ENCODE results near the gene PDE8B.

PDE8B gene, protein sequence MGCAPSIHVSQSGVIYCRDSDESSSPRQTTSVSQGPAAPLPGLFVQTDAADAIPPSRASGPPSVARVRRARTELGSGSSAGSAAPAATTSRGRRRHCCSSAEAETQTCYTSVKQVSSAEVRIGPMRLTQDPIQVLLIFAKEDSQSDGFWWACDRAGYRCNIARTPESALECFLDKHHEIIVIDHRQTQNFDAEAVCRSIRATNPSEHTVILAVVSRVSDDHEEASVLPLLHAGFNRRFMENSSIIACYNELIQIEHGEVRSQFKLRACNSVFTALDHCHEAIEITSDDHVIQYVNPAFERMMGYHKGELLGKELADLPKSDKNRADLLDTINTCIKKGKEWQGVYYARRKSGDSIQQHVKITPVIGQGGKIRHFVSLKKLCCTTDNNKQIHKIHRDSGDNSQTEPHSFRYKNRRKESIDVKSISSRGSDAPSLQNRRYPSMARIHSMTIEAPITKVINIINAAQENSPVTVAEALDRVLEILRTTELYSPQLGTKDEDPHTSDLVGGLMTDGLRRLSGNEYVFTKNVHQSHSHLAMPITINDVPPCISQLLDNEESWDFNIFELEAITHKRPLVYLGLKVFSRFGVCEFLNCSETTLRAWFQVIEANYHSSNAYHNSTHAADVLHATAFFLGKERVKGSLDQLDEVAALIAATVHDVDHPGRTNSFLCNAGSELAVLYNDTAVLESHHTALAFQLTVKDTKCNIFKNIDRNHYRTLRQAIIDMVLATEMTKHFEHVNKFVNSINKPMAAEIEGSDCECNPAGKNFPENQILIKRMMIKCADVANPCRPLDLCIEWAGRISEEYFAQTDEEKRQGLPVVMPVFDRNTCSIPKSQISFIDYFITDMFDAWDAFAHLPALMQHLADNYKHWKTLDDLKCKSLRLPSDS

DNA sequence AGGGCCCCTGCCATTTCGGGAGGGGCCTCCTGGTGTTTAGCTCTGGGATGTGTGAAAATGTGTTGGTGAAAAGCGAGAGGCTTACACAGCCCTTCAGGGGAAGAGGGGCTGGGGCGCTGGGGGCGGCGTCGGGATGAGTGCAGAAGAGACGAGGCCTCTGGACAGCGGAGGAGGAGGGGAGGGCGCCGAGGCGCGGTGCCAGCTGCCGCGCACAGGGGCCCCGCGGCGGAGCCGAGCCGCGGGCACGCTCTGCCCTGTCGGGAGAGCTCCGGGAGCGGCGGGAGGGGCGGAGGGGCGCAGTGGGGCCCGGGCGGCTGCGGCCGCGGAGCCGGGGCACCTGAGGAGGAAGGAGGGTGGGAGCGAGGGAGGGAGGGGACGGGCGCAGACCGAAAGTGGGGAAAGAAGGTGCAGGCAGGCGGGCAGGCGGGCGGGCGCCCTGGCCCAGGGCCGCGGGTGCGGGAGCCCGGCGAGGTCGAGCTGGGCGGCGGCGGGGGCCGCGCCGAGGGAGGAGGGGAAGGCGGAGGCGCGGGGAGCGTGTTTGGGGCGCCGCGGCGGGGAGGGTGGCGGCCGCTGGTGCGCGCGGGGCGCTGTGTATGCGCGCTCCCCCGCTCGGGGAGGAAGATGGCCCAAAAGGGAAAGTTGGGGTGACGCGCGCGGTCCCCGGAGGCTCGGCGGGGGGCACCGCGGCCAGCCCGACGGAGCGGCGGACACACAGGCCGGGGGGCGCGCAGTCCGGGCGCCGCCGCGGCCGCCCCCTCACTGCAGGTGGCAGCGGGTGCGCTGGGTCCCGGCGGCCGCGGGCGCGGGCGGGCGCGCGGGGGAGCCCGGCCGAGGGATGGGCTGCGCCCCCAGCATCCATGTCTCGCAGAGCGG lies at the start of gene PDE8B:
PDE8B (plus strand) TSS at position 590 of the 873 bp plus-strand sequence; CDS start at position 836, 246 bp downstream.
- peak; percentile 2 to 16 for DNase-seq

DNA sequence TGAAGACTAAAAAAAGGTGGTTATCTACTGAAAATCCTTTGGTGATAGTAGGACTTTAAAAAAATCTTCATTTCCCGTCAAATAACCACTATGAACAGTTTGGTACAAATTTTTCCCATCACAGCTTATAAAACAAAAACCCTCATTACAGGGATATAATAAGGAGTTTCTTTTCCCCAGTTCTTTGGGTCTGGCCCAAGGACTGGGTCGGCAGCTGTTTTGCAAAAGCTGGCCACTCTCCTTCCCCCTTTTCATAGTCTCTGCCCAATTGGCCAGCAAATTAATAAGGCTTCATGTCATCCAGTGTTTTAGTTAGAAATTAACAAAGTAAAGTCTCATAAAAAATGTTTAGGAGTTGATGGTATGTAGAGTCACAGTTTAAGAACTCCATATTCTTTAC lies 47.0 kb upstream of the PDE8B start:
- no peak for DNase-seq

DNA sequence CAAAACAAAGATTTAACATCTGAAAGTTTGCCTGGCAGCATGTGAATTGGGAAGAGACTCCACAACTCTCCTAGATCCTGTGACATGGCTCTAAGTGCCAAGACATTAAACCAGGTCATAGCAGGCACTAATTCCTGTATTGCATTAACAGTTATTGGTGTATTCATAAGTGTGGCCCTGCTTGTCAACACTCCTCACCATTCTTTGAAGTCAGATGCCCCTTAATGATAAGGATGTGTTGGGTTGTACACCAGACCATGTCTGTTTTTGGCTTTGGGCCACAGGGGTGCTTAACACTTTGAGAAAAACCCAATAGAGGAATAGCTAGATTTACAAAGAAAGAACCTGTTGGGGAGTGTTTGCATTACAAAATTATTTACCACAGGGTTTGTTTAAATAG lies 43.4 kb upstream of the PDE8B start:
- DNase-seq = no peak

DNA sequence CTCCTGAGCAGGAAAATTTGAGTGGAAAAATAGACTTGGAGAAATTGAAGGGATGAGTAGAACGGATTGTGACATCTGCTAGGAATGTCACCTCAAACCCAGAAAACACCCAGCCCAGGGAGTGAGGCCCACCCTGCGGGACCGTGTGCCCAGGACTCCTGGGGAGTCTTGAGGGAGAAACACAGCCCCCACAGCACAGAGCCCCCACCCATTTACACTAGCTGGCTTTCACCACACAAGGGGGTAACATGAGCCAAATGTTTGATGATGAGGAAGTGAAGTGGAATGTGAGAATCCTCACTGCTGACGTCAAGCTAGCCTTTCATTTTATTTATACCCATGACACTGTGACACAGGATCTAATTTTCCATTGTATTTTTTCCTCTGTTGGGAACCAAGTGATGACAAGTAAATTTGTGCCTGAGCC lies 42.8 kb upstream of the PDE8B start:
- DNase-seq = no peak

DNA sequence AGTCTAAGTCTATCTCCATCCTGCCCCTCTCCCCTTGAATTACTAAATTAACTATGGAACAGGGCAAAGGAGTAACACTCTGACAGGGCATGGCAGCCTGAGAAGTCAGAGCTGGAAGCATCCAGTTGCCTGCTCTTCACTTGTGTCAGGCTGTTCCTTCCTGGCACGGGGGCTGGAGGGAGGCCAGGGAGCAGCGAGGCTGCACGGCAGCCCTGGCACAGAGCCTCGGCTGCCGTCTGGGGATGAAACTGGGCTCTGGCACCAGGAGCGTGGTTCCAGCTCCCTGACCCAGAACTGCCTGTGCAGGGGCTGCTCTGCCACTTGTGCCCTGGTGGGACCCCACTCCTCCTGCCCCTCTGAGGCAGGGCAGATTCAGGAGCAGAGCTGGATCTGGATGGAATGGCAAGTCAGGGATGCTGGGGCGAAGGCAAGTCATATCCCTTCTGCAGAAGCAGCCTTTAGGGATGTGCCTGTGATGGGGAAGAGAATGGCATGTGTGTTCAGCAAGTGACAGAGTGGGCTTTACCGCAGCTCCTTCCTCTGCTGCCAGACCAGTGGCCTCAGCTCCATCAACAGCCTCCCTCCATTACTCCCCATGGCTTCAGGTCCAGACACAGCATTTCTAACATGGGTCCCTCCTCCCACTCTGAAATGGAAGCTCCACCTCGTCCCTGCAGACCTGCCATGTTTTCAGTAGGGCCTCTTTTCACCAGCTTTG lies 42.2 kb upstream of the PDE8B start:
- DNase-seq = no peak

DNA sequence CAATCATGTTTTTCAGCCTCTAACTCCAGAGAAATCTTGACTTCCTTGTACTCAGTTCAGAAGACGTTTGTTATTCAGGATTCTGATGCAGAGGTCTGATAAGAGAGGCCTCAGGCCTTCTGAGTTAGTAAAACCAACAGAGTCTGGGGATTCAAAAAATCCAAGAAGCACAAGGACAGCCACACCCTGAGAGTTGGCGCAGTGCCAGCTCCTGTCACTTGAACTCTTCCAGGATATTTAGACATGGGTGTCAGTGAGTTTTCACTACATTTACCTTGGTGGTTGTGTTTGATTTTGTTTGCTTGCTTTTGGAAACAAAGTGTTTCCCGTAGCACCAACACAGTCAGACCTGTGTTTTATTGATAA lies 41.6 kb upstream of the PDE8B start:
- no peak for DNase-seq

DNA sequence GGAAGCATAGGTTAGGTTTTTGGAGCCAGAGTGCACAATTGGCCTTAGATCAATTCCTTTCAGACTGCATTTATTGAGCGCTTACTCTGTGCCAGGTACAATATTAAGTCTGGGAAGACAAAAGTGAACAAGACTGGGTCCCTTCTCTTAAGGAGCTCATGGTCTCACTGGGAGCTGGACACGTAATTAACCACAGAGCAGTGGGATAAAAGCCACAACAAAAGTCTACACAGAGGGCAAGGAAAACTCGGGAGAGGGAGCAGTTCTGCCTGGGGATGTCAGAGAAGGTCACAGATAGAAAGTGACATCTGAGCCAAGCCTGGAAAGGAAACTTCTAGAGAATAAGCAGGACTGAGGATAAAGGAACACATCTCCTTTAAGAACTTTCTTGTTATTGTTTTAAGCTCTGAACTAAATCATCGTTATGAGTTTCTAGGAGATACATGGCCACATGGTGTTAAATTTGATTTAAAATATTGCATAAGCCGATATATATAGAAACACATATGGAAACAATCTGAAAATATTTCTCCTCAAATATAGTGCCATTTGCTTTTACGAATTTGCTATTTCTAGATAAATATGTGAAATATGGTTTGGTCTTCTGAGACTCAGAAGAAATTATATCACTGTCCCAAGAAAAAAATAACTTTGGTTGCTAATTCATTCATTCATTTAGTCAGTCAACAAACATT lies 40.1 kb upstream of the PDE8B start:
- DNase-seq = no peak

DNA sequence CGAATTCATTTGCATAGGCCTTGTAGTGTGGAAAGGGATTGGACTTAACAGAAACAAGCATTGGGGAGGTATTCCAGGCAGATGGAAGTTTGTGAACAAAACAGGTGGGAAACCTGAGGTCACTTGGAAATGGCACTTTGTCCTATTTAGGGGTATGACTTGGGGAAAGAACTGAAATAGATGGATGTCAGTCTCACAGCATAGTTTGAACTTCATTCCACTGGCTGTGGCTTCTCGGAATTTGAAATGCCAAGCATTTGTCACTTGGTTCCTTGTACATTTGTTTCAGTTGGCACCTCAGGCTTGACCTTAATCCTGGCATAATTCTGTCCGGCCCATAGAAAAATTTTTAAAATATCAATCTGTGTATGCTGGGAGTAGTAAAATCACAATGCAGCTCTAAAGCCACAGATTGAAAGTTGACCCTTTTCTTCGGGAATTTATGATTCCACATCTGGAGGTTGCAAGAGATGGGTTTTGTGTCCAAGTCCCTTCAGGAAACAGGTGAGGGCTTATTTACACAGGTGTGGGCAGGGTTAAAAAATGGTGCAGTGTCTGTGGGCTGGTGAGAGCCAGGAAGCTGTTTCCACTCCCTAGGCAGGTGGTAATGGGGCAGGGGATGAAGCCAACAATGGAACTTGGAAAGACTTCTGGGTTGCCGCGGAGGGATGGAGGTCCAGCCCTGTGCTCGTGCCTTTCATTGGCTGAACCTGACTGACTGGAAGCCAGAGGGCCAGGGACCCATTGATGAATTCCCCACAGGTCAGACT lies 39.2 kb upstream of the PDE8B start:
- no peak for DNase-seq

DNA sequence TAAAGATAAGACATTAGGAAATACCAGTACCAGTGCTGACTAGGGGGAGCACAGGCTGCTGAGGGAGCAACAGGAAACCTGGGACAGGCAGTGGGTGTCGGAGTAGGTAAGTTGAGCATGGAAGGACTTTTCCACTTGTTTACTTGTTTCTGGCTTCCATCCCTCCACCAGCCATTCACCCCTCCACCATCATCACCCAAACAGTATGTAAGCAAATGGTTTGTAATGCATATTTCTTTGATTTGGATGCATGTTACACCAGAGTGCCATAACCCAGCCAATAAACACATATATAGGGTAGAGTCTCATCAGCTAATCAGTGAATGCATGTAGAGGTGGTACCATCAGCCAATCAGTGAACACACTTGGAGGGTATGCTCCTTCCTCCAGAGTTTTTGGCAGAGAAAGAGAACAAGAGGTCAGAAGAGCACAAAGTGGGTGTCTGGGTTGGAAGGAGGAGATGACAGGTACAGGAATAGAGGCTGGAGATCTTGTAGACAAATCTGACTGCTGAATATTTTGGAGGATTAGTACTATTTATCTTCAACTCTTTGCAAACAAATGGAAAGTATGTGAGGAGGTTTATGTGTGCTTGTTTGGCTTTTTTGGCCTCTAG lies 37.7 kb upstream of the PDE8B start:
- DNase-seq = no peak

DNA sequence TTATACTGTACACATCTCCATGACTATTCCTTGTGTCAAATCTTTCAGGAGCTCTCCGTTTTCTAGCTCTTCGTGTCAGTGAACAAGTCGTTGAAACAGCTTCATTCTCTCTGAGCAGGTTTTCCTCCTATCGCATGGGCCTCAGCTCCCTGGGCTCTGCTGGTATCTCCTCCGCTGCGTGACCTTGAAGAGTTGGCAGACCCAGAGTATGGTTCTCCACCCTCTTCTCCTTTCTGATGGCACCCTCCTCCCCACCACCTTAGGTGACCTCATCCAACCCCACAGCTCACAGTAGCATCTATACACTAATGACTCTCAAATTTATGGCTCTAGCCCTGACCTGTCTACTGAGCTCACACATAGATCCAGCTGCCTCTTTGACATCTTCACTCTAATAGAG lies 36.0 kb upstream of the PDE8B start:
- no peak for DNase-seq

DNA sequence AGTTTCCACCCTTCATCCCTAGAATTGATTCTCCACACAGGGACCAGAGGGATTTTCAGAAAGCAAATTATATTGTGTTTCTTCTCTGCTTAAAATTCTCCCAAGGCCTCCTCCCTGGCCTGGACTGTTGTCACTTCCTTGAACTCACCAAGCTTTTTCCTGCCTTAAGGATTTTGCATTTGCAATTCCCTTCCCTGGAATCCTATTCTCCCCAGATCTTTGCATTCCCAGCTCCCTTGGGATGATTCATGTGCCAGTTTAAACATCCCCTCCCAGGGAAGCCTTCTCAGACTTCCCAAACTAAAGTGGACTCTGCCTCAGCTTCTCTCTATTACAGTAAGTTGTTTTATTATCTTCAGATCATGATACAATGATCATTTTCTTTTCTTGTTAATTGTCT lies 35.2 kb upstream of the PDE8B start:
- no peak for DNase-seq

DNA sequence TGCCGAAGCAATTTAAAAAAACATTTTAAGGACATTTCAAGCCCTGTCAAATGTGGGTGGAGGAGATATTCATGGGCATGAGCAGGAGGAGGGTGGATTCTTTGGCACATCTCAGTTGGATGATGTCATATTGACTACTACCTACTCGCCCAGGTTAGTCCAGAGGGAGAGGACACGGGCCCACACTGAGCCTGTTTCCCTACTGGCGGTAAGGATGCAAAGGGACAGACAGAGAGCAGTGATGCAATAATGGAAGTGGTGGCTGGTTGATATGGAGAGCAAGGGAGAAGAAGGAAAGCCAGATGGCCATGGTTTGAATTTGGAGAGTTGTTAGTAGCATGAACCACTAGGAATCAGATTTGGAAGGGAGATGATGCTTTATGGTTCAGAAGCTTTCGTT lies 34.1 kb upstream of the PDE8B start:
- DNase-seq = no peak

DNA sequence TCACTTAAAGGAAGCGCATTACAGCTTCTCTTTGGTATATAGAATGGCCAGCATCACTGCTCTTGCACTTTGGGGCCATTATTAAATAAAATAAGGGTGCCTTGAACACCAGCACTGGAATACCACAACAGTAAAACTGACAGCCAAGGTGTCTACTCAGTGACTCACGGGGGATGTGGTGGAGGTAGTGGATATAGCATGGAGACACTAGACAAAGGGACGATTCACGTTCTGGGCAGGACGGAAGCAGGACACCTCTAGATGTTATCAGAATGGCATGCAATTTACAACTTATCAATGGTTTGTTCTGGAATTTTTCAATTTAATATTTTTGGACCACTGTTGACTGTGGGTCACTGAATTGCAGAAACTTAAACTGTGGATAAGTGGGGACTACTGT lies 32.9 kb upstream of the PDE8B start:
- no peak for DNase-seq

DNA sequence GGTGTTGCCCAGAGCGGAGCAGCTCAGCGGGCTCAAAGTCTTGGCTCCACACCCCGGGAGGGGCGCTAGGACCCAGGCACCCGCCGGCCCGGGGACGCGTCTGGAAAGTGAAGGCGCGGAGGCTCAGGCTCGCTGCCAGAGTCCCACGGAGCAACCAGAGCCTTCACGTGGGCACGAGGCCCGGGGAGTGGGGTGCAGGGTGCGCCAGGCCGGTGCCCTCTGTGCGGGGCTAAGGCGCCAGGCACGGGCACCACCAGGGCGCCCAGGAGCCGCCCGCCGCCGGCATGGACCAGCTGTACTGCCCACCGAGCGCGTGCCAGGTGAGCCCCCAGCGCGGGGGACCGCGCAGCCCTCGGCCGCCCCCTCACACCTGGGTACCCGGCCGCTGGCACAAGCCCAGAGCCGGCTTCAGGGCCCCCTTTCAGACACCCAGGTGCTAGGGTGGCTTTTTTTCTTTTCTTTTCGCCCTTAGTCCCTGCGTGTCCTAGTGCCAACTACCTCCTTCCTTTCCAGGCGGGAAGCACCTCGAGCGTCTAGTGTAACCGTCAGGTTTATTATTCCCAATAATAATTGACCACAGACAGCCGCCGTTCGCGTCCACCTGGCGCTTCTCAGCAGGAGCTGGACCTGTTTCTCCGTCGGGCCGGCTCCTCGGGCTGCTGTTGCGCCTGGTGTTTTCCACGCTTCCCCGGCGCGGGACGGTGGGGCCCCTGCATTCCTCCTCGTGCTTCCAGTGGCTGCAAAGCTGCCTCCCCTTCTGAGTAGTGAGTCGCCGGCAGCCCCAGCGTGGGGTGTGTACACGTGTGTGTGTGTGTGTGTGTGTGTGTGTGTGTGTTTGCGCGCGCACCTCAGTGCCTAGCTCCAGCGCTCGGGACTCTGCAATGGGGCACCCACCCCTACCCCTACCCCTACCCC lies 30.1 kb upstream of the PDE8B start:
- DNase-seq = peak in 1 of 2 experiments; percentile 11

DNA sequence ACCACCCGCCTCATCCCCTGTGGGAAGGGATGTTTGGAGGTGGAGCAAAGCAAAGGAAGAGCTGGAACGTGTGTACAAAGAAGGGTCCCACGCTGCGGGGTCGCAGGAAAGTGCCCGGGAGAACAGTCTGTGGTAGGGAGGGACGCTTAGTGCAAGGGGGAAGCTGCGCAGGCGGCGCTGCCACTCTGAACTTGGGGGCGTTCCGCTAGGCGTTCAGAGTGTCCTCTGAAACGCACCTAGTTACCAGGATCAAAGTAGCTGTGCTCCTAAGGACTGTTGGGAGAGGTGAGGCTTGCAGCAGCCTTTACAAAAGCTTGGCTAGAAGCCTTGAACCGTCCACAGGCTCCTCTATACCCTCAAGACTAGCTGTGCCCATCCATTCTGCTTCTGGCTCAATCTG lies 29.3 kb upstream of the PDE8B start:
- DNase-seq = no peak

DNA sequence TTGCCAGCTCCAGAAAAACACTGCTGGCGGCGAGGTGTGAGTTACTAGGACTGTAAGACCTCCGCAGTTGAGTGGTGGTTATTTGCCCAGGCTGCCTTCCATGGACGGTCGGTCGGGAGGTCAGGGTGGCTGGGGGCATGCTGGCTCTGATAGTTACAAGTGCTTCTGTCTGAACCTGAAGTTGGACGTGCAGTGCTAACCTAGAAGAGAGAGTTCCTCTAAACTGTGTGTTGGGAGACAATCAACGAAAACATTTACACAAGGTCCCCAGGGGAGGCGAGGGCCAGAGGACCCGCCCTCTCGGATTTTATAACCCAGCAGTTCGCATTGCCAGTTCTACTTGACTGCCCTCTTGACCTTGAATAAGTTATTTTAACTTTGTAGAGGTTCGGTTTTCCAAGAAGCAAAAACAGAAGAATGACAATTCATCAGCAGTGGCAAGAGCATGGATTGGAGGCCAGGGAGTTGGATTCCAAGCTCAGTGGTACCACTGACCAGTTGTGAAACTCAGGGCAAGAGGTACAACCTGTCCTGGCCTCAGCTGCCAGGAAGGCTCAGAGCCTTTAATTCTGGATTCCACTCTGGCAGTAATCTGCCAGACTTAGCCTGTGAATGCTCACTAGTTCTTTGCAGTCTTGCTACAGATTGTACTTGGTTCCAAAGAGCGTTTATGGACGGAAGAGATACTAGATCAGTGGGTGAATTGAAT lies 28.7 kb upstream of the PDE8B start:
- no peak for DNase-seq

DNA sequence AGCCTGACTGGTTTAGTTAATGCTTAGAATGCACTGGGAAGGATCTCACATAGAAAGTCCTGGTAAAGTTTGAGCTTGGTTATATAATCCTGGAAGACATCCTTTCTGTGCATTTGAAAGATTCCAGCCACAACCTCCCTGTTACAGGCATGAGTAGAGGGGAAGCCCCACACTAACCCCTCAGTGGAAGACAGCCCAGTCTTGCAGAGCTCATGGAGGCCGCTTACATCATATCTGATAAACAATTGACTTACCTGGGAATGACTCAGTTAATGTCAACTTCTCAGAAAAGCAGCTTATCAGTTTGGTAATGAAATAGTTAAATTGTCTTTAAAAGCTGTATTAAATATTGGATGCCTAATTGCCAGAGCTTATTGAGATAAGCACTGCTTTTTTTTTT lies 28.1 kb upstream of the PDE8B start:
- DNase-seq = no peak

DNA sequence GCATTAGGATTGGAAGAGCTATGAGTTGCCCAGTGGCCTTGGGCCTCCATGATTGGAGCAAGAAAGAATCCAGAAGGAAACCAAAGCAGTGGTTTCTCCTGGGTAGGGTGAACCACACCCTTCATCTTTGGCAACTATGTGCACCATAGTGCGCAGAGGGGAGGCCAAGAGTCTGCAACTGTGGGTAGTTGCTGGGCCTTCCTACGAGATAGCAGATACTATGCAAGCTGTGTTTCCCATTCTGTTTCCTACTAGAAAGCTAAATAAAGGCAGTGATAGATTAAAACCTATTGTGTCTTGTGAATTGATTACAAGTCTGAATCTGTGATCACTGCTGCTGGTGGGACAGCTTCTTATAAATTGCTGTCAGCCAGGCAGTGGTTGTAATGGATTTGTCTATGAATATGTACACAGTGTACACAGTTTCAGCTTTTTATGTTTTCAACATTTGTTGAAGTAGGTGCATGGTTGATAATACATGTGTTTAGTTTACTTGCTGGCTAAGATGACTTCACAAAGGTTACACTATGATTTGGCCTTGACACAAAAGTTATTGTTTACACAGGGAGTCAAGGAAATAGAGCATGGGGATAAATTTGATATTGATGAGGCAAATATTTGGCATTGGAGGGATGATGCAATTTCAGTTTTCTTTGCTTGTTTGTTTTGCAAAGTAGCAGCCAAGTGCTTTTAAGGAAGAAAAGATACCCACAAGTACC lies 23.7 kb upstream of the PDE8B start:
- DNase-seq = no peak

Data from NCI-H524 (cell line).